Activated T-cell treated with anti-CD3 and anti-CD28 coated beads, Interleukin-2, amount 50 U/mL, for 72 hours (primary cell): ENCODE data around the gene INSYN2A. TPM values are rescaled to one million over a fixed set of nuclear protein-coding genes. Genes with fewer than 3 reads are reported as not detected.

Experiments
- ATAC-seq, 2 donors: fragments of 150-1000 bp; cut with Tn5 transposase; replicated peaks in 1 of 2; 2 replicates each; pipeline ENCODE4 v1.10.0; 2021; ENCODE audit warnings: moderate library complexity in 2 of 2, mild to moderate bottlenecking in 1 of 2
- DNase-seq, 2 donors: peaks; one replicate each; pipeline ENCODE4 v3.0.0; 2021 to 2022; ENCODE audit warnings: mixed read lengths in 1 of 2
- H3K27ac Mint-ChIP-seq: one replicate; pipeline ENCODE4 v1.8.0; 2022; ENCODE audit warnings: mild to moderate bottlenecking, moderate library complexity, mixed read lengths
- H3K27me3 Mint-ChIP-seq: one replicate; pipeline ENCODE4 v1.8.0; 2022; ENCODE audit warnings: low read depth, mixed read lengths
- H3K36me3 Mint-ChIP-seq, 2 donors: one replicate each; pipeline ENCODE4 v1.8.0; 2022; ENCODE audit warnings: mixed read lengths in 2 of 2, mild to moderate bottlenecking in 1 of 2; ENCODE audit not compliant: insufficient read depth in 2 of 2
- H3K4me1 Mint-ChIP-seq: one replicate; pipeline ENCODE4 v1.8.0; 2022; ENCODE audit warnings: low read depth, mixed read lengths
- H3K4me3 Mint-ChIP-seq, 2 donors: one replicate each; pipeline ENCODE4 v1.8.0; 2022; ENCODE audit warnings: mild to moderate bottlenecking in 2 of 2, mixed read lengths in 2 of 2, moderate library complexity in 2 of 2
- H3K9me3 Mint-ChIP-seq, 2 donors: one replicate each; pipeline ENCODE4 v1.8.0; 2022; ENCODE audit warnings: mixed read lengths in 2 of 2
- total RNA-seq, 2 donors: library from RNA; stranded (reverse); gene quantifications; one replicate each; pipeline ENCODE4 v1.2.3, GENCODE V29; 2022

The INSYN2A gene
- total RNA-seq, 2 donors from 2014 or later = not detected

DNA sequence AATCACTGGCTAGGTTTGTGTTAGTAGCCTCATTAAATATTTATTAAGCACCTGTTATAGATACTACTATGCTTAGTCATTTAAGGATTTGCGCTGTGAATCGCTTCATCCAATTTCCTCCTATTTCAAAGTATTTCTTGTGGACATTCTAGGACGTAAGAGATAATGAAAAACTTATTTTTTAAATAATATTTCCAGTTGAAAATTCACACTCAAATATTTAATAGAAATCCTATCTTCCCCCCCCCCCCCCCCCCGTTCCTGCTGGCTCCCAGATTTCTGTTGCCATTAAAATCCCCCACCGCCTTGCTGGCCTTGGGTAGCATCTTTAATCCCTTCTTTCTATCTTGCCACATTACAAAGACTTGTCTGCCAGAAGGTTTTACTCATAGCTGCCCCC is 6.0 kb downstream of the INSYN2A start:
- no peak for ATAC-seq
- no peak overlapping the region for H3K4me3 Mint-ChIP-seq
- no peak for DNase-seq
- H3K4me1 Mint-ChIP-seq = no peaks in the 10 kb centered on the region
- no peaks in the 10 kb centered on the region for H3K36me3 Mint-ChIP-seq
- H3K27ac Mint-ChIP-seq = no peak overlapping the region
- peaks cover 30% of the 10 kb centered on the region for H3K27me3 Mint-ChIP-seq
- H3K9me3 Mint-ChIP-seq = peaks cover 2 to 4% of the 10 kb centered on the region in 2 donors

DNA sequence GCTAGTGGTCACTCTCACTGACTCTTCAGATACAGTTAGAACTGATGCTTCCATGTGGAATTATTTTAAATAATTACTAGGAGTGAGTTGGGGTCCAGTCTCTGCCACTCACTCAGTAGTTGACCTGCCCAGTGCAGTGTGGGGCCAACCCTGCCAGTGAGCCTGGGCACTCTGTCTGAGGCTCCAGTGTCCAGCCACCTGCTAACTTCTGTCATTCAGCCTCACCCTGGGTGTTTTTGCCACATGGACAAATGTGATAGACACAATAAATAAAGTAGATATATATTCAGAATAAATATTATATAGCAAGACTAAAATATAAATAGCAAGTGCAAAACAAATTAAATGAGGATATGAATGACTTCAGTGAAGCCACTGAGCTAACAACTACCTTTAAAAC is 7.2 kb downstream of the INSYN2A start:
- Mint-ChIP-seq H3K36me3 (no peaks in the 10 kb centered on the region), H3K9me3 (peaks cover 4 to 7% of the 10 kb centered on the region in 2 donors), H3K4me3 (no peak overlapping the region), H3K27ac (no peak overlapping the region), H3K4me1 (no peaks in the 10 kb centered on the region), H3K27me3 (peaks cover 22% of the 10 kb centered on the region)
- DNase-seq = no peak
- ATAC-seq = no peak

- Mint-ChIP-seq H3K4me3 (no peak overlapping the region), H3K4me1 (no peaks in the 10 kb centered on the region), H3K9me3 (peaks cover 4 to 7% of the 10 kb centered on the region in 2 donors), H3K27me3 (peaks cover 9% of the 10 kb centered on the region), H3K36me3 (no peaks in the 10 kb centered on the region), H3K27ac (no peak overlapping the region)
- DNase-seq (no peak), ATAC-seq (no peak)
Measured at GRCh38 chr10:127186813-127187212, 9.6 kb downstream of the INSYN2A start.

- no peaks in the 10 kb centered on the region for H3K27me3 Mint-ChIP-seq
- peaks cover 4 to 7% of the 10 kb centered on the region in 2 donors for H3K9me3 Mint-ChIP-seq
- ATAC-seq (no peak), DNase-seq (no peak)
- no peak overlapping the region for H3K27ac Mint-ChIP-seq
- no peaks in the 10 kb centered on the region for H3K36me3 Mint-ChIP-seq
- no peak overlapping the region for H3K4me3 Mint-ChIP-seq
- no peaks in the 10 kb centered on the region for H3K4me1 Mint-ChIP-seq
Measured at GRCh38 chr10:127184582-127184981, 11.8 kb downstream of the INSYN2A start.

DNA sequence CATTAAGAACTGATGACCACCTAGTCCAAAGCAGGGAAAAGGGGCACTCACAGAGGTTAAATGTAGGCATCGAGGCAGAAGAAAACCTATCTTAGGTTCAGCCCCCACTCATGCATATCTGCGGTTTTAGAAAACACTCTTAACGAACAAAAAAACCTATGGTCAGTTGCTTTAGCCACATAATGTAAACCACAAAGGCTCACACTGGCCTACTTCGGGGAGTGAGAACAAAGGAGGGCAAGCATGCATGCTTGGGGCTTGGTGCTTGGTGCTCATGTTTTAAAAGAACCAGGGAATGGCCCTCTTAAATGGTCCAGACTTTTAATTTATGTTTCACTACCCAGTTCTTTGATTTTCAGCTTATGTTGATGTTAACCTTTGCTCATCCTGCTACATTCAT is 14.2 kb downstream of the INSYN2A start:
- DNase-seq (no peak), ATAC-seq (no peak)
- H3K4me1 Mint-ChIP-seq = no peaks in the 10 kb centered on the region
- H3K4me3 Mint-ChIP-seq = no peak overlapping the region
- no peak overlapping the region for H3K27ac Mint-ChIP-seq
- H3K9me3 Mint-ChIP-seq = peaks cover 4 to 7% of the 10 kb centered on the region in 2 donors
- H3K36me3 Mint-ChIP-seq = no peaks in the 10 kb centered on the region
- no peaks in the 10 kb centered on the region for H3K27me3 Mint-ChIP-seq

GRCh38 chr10:127179612-127180250 is 16.7 kb downstream of the INSYN2A start:
- Mint-ChIP-seq H3K4me3 (no peak overlapping the region), H3K27ac (no peak overlapping the region), H3K27me3 (no peaks in the 10 kb centered on the region), H3K36me3 (no peaks in the 10 kb centered on the region), H3K9me3 (peaks cover 1 to 2% of the 10 kb centered on the region in 2 donors), H3K4me1 (no peaks in the 10 kb centered on the region)
- ATAC-seq (no peak), DNase-seq (no peak)

- DNase-seq (no peak), ATAC-seq (no peak)
- Mint-ChIP-seq H3K27ac (no peak overlapping the region), H3K4me1 (no peaks in the 10 kb centered on the region), H3K4me3 (no peak overlapping the region), H3K36me3 (no peaks in the 10 kb centered on the region), H3K27me3 (no peaks in the 10 kb centered on the region), H3K9me3 (no peaks in the 10 kb centered on the region)
Measured at GRCh38 chr10:127176649-127177048, 19.7 kb downstream of the INSYN2A start.

GRCh38 chr10:127175357-127176110 is 20.9 kb downstream of the INSYN2A start:
- no peaks in the 10 kb centered on the region for H3K27me3 Mint-ChIP-seq
- no peaks in the 10 kb centered on the region for H3K4me1 Mint-ChIP-seq
- no peak overlapping the region for H3K27ac Mint-ChIP-seq
- H3K9me3 Mint-ChIP-seq = no peaks in the 10 kb centered on the region
- no peak overlapping the region for H3K4me3 Mint-ChIP-seq
- no peak for DNase-seq
- H3K36me3 Mint-ChIP-seq = no peaks in the 10 kb centered on the region
- no peak for ATAC-seq

- Mint-ChIP-seq H3K27me3 (no peaks in the 10 kb centered on the region), H3K9me3 (no peaks in the 10 kb centered on the region)
- no peak for ATAC-seq
Measured at GRCh38 chr10:127174866-127175265, 21.5 kb downstream of the INSYN2A start.

DNA sequence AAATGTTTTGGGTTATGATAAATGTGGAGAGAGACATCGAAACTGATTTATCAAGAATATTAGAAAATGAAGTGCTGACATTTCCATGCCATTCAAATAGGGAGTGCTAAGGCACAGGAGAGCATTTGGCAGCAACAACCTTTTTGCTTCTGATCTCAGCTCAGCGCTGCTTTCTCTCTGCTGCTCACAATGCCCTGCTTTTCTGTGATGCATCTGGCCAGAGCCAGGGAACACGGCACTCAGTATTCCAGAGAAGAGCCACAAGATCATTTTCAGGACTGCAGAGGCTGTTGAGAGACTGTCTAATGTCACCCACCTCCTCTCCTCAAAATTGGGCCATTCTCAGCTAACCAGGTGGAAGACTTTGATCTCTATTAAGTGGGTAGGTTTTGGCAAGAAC is 28.1 kb downstream of the INSYN2A start:
- H3K27me3 Mint-ChIP-seq = no peaks in the 10 kb centered on the region
- no peaks in the 10 kb centered on the region for H3K36me3 Mint-ChIP-seq
- ATAC-seq (no peak), DNase-seq (no peak)
- H3K27ac Mint-ChIP-seq = no peak overlapping the region
- H3K4me3 Mint-ChIP-seq = no peak overlapping the region
- no peaks in the 10 kb centered on the region for H3K9me3 Mint-ChIP-seq
- no peaks in the 10 kb centered on the region for H3K4me1 Mint-ChIP-seq

More at GRCh38 chr10:127174866-127175265, 21.5 kb downstream of the INSYN2A start:
- no peak for DNase-seq
- Mint-ChIP-seq H3K4me1 (no peaks in the 10 kb centered on the region), H3K27ac (no peak overlapping the region), H3K4me3 (no peak overlapping the region), H3K36me3 (no peaks in the 10 kb centered on the region)

DNA sequence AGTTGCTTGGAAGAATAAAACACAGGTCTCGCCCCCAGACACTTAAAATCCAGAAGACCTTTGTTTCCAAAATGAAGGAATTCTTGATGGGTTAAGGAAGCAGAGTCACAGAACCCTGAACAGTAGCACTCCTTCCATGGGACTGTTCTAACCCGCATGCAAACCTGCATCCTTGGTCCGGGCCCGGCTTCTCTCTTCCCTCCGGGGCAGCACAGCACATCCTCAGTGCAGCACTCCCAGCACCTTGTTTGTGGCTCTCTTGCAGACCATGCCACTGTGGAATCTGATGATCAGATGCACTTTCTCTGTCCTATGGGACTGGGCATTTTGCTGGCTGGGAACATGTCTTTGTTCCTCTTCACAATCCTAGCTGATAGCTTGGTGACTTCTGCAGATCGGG is 33.5 kb downstream of the INSYN2A start:
- H3K4me3 Mint-ChIP-seq = no peak overlapping the region
- no peak for ATAC-seq
- no peaks in the 10 kb centered on the region for H3K36me3 Mint-ChIP-seq

GRCh38 chr10:127161482-127161881 is 34.9 kb downstream of the INSYN2A start:
- H3K4me3 Mint-ChIP-seq = no peak overlapping the region
- no peaks in the 10 kb centered on the region for H3K9me3 Mint-ChIP-seq

More for the DNA sequence above, 33.5 kb downstream of the INSYN2A start:
- no peaks in the 10 kb centered on the region for H3K4me1 Mint-ChIP-seq
- H3K9me3 Mint-ChIP-seq = no peaks in the 10 kb centered on the region
- no peaks in the 10 kb centered on the region for H3K27me3 Mint-ChIP-seq
- H3K27ac Mint-ChIP-seq = no peak overlapping the region
- no peak for DNase-seq

DNA sequence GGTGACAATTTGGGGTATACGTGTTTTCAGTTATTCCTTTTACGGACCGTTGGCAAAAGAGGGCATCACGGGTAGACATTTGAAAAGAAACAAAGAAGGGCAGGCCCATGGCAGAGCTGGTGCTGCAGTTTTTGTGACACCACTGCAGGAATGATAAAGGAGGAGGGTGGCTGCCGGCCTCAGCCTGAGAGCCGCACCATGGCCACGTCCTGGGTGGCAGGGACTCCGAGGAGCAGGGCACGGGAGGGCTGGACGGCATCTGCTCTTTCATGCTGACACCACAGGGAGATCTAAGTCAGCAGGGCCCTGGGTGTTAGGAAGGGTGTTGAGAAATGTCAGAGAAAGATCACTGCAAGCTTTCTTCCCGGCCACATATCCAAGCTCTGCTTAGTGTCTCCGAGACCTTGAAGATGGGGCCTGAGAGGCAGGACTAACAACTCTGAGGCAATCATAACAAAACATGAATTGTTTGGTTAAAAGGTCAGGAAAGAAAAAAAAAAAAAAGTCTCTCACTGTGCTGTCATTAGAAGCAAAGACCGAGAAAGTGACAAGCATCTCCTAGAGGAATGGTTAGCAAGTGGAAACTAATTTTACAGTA is 36.6 kb downstream of the INSYN2A start:
- no peaks in the 10 kb centered on the region for H3K9me3 Mint-ChIP-seq
- ATAC-seq = no peak

More at GRCh38 chr10:127161482-127161881, 34.9 kb downstream of the INSYN2A start:
- ATAC-seq = no peak
- Mint-ChIP-seq H3K27ac (no peak overlapping the region), H3K4me1 (no peaks in the 10 kb centered on the region), H3K27me3 (no peaks in the 10 kb centered on the region), H3K36me3 (no peaks in the 10 kb centered on the region)
- DNase-seq = no peak

More for the DNA sequence above, 36.6 kb downstream of the INSYN2A start:
- Mint-ChIP-seq H3K36me3 (no peaks in the 10 kb centered on the region), H3K27me3 (no peaks in the 10 kb centered on the region), H3K4me3 (no peak overlapping the region), H3K27ac (no peak overlapping the region), H3K4me1 (no peaks in the 10 kb centered on the region)
- DNase-seq = no peak
